Measurements from ENCODE around the gene FNTB. TPM values are rescaled to one million over a fixed set of nuclear protein-coding genes. Genes with fewer than 3 reads are reported as not detected.

FNTB gene
- polyA plus RNA-seq, 3 donors, result 12.3 to 14.2 (median 14.1) TPM

DNA sequence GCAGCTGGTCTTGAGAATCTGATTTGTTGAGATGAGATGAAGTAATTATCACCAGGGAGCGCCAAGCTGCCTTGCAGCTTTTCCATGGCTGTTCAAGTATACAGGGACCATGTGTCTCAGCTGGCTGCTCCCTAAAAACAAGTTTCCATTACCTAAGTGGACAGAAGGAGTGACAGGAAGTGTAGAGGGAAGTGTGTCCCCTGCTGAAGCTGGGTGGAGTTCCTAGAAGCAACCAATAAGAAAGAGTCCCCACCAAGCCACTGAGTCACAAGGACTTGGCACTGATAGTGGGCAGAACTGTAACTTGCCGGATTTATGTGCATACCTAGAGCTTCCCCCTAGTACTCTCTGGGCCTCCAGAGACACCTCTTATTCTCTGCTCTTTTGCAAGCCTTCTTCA lies 42.7 kb upstream of the FNTB start:
- Mint-ChIP-seq H3K4me3 (no peak overlapping the region), H3K9me3 (no peaks in the 10 kb centered on the region), H3K27me3 (ENCODE audit: low read depth in 3 of 3) (peaks cover 0 to 3% (median 2%) of the 10 kb centered on the region in 3 donors), H3K4me1 (peaks cover 21% of the 10 kb centered on the region), H3K36me3 (peaks cover 57 to 60% of the 10 kb centered on the region in 2 donors), H3K27ac (peak overlapping the region in 4 of 7 donors; percentile 2 to 70 (median 36))
- peaks cover 11 to 12% of the 10 kb centered on the region in 2 donors for H3K4me1 ChIP-seq (ENCODE audit: control insufficient read depth in 1 of 2, insufficient read depth in 2 of 2, low read length in 2 of 2)
- no peaks in the 10 kb centered on the region for H3K79me2 ChIP-seq (ENCODE audit: insufficient read depth, low read length)
- H2AFZ ChIP-seq (ENCODE audit: insufficient read depth, low read depth, low read length, poor library complexity, severe bottlenecking), result no peak overlapping the region
- peaks cover 18 to 75% of the 10 kb centered on the region in 2 donors for H3K36me3 ChIP-seq (replicated peaks in 1 of 2; ENCODE audit: control insufficient read depth in 1 of 2, insufficient read depth in 2 of 2, low read length in 2 of 2)
- no peak for DNase-seq
- no peak overlapping the region for H3K9ac ChIP-seq (ENCODE audit: insufficient read depth, low read length, poor library complexity, severe bottlenecking)
- no peak overlapping the region for H3K4me2 ChIP-seq (replicated peaks; ENCODE audit: extremely low read depth, low read length, poor library complexity, severe bottlenecking)
- H4K20me1 ChIP-seq (ENCODE audit: insufficient read depth, low read length), result peaks cover 33% of the 10 kb centered on the region
- TF ChIP-seq, protein P1, sequence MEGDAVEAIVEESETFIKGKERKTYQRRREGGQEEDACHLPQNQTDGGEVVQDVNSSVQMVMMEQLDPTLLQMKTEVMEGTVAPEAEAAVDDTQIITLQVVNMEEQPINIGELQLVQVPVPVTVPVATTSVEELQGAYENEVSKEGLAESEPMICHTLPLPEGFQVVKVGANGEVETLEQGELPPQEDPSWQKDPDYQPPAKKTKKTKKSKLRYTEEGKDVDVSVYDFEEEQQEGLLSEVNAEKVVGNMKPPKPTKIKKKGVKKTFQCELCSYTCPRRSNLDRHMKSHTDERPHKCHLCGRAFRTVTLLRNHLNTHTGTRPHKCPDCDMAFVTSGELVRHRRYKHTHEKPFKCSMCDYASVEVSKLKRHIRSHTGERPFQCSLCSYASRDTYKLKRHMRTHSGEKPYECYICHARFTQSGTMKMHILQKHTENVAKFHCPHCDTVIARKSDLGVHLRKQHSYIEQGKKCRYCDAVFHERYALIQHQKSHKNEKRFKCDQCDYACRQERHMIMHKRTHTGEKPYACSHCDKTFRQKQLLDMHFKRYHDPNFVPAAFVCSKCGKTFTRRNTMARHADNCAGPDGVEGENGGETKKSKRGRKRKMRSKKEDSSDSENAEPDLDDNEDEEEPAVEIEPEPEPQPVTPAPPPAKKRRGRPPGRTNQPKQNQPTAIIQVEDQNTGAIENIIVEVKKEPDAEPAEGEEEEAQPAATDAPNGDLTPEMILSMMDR (IDR thresholded peaks at IDR 0.05), result no peak
- H3K27ac ChIP-seq (ENCODE audit: low read depth in 1 of 2, low read length in 2 of 2), result no peak overlapping the region
- no peak overlapping the region for H3K4me3 ChIP-seq (replicated peaks in 1 of 3; ENCODE audit: low read depth in 2 of 3, low read length in 3 of 3)
- no peaks in the 10 kb centered on the region for H3K9me3 ChIP-seq (replicated peaks in 1 of 2; ENCODE audit: control insufficient read depth in 1 of 2, insufficient read depth in 1 of 2, low read length in 2 of 2)
- no peaks in the 10 kb centered on the region for H3K27me3 ChIP-seq (ENCODE audit: control insufficient read depth in 2 of 2, insufficient read depth in 2 of 2, low read length in 2 of 2)
- intact Hi-C loops (cut with micrococcal nuclease), result no loop called here
- WGBS (ENCODE audit: insufficient coverage), result 100% methylated on average over 1 of the region's 2 CpGs

DNA sequence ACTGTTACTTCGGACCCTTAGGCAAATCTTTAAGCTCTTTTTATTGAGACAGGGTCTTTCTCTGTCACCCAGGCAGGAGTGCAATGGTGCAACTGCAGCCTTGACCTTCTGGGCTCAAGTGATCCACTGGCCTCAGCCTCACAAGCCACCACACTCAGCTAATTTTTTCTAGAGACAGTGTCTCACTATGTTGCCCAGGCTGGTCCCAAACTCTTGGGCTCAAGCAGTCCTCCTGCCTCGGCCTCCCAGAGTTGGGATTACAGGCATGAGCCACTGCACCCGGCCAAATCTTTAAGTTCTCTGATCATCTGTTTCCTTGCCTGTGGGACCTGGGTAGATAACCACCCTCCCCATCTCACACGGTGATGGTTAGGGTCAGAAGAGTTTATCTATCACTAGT lies 41.8 kb upstream of the FNTB start:
- H3K4me3 ChIP-seq (replicated peaks in 1 of 3; ENCODE audit: low read depth in 2 of 3, low read length in 3 of 3), result no peak overlapping the region
- peaks cover 0 to 2% (median 1%) of the 10 kb centered on the region in 3 donors for H3K27me3 Mint-ChIP-seq (ENCODE audit: low read depth in 3 of 3)
- no peak for DNase-seq
- H3K9ac ChIP-seq (ENCODE audit: insufficient read depth, low read length, poor library complexity, severe bottlenecking), result no peak overlapping the region
- H3K4me1 Mint-ChIP-seq, result peaks cover 19% of the 10 kb centered on the region
- H3K4me1 ChIP-seq (ENCODE audit: control insufficient read depth in 1 of 2, insufficient read depth in 2 of 2, low read length in 2 of 2), result peaks cover 11 to 12% of the 10 kb centered on the region in 2 donors
- no peak overlapping the region for H3K27ac ChIP-seq (ENCODE audit: low read depth in 1 of 2, low read length in 2 of 2)
- 100% methylated on average over 2 of the region's 4 CpGs for WGBS (ENCODE audit: insufficient coverage)
- H3K4me2 ChIP-seq (replicated peaks; ENCODE audit: extremely low read depth, low read length, poor library complexity, severe bottlenecking), result no peak overlapping the region
- intact Hi-C loops (cut with micrococcal nuclease), result no loop called here
- no peaks in the 10 kb centered on the region for H3K27me3 ChIP-seq (ENCODE audit: control insufficient read depth in 2 of 2, insufficient read depth in 2 of 2, low read length in 2 of 2)
- peaks cover 51 to 55% of the 10 kb centered on the region in 2 donors for H3K36me3 Mint-ChIP-seq
- no peak overlapping the region for H2AFZ ChIP-seq (ENCODE audit: insufficient read depth, low read depth, low read length, poor library complexity, severe bottlenecking)
- H3K4me3 Mint-ChIP-seq, result no peak overlapping the region
- peaks cover 13 to 67% of the 10 kb centered on the region in 2 donors for H3K36me3 ChIP-seq (replicated peaks in 1 of 2; ENCODE audit: control insufficient read depth in 1 of 2, insufficient read depth in 2 of 2, low read length in 2 of 2)
- no peaks in the 10 kb centered on the region for H3K79me2 ChIP-seq (ENCODE audit: insufficient read depth, low read length)
- H3K27ac Mint-ChIP-seq, result peak overlapping the region in 1 of 7 donors; percentile 13
- no peaks in the 10 kb centered on the region for H3K9me3 Mint-ChIP-seq
- H3K9me3 ChIP-seq (replicated peaks in 1 of 2; ENCODE audit: control insufficient read depth in 1 of 2, insufficient read depth in 1 of 2, low read length in 2 of 2), result no peaks in the 10 kb centered on the region
- TF ChIP-seq, protein P1 (IDR thresholded peaks at IDR 0.05), result no peak
- peaks cover 30% of the 10 kb centered on the region for H4K20me1 ChIP-seq (ENCODE audit: insufficient read depth, low read length)

Measured in CD14-positive monocyte (primary cell).